WI38 (cell line): ENCODE measurements around the gene RPUSD2.
"Not testable (repeated sequence)": the region's sequence is repeated elsewhere in the genome, so short reads cannot be mapped to it uniquely, and the experiment has no call there.

Source experiments
- H3K4me3 ChIP-seq: 2 replicates; pipeline ENCODE4 v1.5.1; 2011; ENCODE audit warnings: low read depth, mild to moderate bottlenecking, control low read depth, low read length
- TF ChIP-seq, protein P1 (sequence below): IDR thresholded peaks from 2 replicates; pipeline ENCODE4 v1.5.1; 2012; ENCODE audit warnings: low read depth, mild to moderate bottlenecking, control low read depth, low read length

Gene RPUSD2

DNA sequence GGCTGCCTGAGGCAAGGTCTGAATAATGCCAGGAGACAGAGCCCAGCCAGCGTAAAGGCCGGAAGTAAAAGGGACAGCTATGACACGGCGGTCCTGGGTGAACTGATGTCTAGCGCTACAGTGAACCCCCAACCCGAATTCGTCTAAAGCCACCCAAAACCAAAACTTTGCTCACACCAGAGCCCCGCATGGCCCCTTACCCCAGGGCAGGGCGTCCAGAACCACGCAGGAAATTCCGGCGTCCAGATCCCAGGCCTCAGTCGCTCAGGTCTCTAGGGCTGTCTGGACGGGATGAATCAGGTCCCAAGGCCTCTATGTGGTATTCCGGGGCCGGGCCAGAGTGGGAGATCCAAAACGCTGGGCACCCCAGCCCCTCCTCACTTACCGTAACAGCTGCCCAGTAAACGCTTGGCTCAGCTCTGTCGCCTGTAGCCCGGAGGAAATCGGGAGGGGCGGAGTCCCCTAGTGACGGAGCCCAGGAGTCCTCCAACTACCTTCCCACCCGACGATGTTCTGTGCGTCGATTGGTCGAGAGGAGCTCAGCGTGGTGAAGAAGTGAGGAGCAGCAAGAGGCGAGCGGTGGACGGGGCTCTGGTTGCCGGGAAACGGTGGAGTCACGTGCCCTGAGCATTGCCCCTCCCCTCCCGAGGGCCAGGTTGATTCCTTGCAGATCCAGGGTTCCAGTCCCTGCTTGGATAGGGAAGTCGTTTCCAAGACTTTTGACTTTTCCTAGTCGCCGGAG is 4.3 kb upstream of the RPUSD2 start, which contains the start of gene CCDC32:
TSS of gene CCDC32 (minus strand) at position 452 of the 742 bp plus-strand sequence. CDS start 2,027 bp downstream, outside the sequence.
- TF ChIP-seq, protein P1, sequence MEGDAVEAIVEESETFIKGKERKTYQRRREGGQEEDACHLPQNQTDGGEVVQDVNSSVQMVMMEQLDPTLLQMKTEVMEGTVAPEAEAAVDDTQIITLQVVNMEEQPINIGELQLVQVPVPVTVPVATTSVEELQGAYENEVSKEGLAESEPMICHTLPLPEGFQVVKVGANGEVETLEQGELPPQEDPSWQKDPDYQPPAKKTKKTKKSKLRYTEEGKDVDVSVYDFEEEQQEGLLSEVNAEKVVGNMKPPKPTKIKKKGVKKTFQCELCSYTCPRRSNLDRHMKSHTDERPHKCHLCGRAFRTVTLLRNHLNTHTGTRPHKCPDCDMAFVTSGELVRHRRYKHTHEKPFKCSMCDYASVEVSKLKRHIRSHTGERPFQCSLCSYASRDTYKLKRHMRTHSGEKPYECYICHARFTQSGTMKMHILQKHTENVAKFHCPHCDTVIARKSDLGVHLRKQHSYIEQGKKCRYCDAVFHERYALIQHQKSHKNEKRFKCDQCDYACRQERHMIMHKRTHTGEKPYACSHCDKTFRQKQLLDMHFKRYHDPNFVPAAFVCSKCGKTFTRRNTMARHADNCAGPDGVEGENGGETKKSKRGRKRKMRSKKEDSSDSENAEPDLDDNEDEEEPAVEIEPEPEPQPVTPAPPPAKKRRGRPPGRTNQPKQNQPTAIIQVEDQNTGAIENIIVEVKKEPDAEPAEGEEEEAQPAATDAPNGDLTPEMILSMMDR = no peak
- peak within 1 kb of the TSS; percentile 78 for H3K4me3 ChIP-seq

DNA sequence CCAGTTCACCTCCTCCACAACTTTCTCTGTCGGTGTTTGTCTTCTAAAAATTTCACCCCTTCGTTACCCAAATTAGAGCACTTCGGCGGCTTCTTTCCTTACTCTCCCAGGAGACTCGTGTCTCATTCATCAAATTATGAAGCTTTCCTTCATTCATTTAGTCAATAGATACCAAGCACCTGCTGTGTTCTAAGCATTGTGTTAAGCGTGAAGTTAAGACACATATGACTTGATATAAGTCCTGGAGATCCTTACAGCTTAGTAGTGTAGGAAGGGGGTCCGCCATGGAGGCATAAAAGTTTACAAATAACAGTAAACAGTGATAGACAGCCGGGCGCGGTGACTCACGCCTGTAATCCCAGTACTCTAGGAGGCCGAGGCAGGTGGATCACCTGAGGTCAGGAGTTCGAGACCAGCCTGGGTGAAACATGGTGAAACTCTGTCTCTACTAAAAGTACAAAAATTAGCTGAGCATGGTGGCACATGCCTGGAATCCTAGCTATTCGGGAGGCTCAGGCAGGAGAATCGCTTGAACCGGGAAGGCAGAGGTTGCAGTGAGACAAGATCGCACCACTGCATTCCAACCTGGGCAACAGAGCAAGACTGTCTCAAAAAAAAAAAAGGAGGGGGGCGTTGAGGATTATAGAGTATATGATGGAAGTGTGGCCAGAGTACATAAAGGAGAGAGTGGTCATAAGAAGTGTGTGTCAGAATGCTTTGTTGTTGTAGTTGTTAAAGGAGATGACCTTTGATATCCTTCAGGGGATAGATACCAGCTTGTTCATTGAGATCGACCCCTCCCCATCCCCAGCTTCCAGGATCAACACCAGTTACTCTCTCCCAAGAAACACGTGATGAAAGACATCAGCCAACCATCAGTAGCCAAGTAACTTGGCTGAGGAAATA is 3.5 kb upstream of the RPUSD2 start:
- H3K4me3 ChIP-seq = peak overlapping the region; percentile 78
- TF ChIP-seq, protein P1 = no peak

DNA sequence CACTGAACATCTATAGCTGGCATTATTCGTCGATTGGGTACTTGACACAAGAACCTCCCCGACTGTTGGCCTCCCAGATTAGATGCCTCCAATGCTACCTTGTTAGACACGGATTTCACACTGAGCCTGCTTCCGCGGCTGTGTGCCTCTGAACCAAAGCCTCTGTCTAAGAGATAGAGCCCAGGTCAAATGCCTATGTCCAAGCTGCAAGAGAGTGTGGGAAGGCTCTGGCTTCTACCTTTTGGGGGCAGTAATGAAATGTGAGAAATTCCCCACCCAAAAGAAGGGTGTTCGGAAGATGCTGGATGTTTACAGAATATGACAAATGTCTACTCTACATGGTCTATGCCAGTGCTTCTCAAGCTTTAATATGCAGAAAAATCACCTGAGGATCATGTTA is 2.0 kb upstream of the RPUSD2 start:
- TF ChIP-seq, protein P1 = no peak
- no peak overlapping the region for H3K4me3 ChIP-seq

DNA sequence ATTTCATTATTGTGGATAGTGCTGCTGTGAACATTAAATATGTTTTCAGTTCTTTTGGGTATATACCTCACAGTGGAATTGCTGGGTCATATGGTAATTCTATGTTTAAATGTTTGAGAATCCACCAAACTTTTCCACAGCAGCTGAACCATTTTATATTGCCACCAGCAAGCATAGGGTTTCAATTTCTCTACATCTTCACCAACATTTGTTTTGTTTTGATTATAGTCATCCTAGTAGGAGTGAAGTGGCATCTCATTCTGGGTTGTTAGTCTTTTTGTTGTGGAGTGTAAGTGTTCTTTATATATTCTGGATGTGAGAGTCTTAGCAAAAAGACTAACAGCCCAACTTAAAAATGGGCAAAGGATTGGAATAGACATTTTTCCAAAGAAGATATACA is 6.0 kb downstream of the RPUSD2 start:
- H3K4me3 ChIP-seq = no peak overlapping the region
- TF ChIP-seq, protein P1 = no peak

DNA sequence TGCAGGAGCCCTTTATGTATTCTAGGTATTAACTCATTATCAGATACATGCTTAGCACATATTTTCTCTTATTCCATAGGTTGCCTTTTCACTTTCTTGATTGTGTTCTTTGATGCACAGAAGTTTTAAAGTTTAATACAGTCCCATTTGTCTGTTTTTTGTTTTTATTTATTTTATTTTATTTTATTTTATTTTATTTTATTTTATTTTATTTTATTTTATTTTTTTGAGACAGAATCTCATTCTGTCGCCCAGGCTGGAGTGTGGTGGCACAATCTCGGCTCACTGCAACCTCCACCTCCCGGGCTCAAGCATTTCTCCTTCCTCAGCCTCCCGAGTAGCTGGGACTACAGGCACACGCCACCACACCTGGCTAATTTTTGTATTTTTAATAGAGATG is 7.8 kb downstream of the RPUSD2 start:
- H3K4me3 ChIP-seq = not testable (repeated sequence)

DNA sequence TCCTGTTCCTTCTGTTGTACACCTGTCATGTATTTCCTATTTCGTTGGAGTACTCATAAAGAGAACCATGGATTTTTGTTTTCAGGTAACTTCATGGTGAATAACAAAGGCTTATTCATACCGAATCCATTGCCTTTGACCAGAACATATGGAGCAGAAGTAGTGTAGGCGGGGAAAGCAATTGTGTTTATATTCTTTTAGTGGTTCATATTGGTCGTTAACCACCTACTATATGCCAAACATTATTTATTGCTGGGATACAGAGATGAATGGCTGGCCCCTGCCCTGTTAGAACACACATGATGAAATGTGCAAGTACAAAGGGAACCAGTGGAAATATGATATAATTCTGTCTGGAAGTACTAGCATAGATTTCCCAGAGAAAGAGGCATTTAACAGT is 9.8 kb downstream of the RPUSD2 start:
- TF ChIP-seq, protein P1 = no peak
- no peak overlapping the region for H3K4me3 ChIP-seq

DNA sequence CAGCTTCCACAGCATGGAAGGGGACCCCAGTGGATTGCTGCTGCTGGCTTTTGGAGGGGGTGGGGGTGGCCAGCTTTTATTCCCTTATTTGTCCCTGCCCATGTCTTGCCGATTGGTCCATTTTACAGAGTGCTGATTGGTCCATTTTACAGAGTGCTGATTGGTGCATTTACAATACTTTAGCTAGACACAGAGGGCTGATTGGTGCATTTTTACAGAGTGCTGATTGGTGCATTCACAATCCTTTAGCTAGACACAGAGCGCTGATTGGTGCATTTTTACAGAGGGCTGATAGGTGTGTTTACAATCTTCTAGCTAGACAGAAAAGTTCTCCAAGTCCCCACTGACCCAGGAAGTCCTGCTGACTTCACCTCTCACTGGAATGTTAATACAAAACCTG is 12.7 kb downstream of the RPUSD2 start:
- H3K4me3 ChIP-seq = not testable (repeated sequence)

DNA sequence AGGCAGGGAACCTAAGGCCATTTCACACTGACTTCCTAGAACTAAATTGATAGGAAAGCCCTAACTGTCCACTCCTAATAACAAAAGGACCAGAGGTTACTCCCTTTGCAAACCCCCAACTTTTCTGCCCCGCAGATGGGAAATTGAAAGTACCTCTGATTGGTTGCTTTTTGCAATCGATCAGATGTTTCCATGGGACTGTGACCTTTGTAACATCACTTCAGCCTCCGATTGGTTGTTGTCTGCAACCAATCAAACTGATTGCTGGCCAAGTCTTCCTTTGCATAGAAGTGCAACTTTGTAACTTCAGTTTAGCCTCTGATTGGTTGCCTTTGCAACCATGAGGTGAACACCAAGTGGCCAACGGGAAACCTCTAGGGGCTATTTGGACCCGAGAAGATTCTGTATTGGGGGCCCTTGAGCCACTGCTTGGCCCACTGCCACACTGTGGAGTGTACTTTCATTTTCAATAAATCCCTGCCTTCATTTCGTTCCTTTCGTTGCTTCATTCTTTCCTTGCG is 13.7 kb downstream of the RPUSD2 start:
- H3K4me3 ChIP-seq = no peak overlapping the region
- TF ChIP-seq, protein P1 = 0 out of 2 replicates have a peak, but pooled peaks have one; percentile 5
